Measurements from ENCODE around the gene ENO4. TPM values are rescaled to one million over a fixed set of nuclear protein-coding genes. Genes with fewer than 3 reads are reported as not detected.

The ENO4 gene
- total RNA-seq, 1 donor from 2014 or later = 0.37 TPM

DNA sequence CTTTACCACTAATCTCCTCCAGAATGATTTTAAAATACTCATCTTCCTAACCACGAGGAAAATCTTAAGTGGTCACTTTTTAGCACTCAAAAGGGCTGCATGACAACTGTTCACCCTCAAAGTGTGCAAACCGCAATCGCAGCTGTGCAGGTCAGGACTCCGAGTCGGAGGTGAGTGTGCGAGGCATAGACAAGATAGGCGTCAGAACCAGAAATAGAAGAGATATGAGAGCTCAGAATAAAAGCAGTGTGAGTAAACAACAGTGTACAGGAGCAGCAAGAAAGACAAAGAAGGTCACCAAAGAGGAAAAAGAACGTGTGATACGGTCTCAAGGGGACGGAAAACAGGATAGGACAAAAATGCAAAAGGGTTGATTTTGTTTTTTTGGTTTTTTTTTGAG is 17.5 kb upstream of the ENO4 start:
- Mint-ChIP-seq H3K4me1 (peaks cover 28% of the 10 kb centered on the region), H3K36me3 (ENCODE audit: low read depth) (no peaks in the 10 kb centered on the region), H3K9me3 (no peaks in the 10 kb centered on the region), H3K4me3 (no peak overlapping the region), H3K27ac (ENCODE audit: unreplicated experiment) (no peak overlapping the region), H3K27me3 (ENCODE audit: low read depth) (peaks cover 46% of the 10 kb centered on the region)
- TF ChIP-seq, protein P1, sequence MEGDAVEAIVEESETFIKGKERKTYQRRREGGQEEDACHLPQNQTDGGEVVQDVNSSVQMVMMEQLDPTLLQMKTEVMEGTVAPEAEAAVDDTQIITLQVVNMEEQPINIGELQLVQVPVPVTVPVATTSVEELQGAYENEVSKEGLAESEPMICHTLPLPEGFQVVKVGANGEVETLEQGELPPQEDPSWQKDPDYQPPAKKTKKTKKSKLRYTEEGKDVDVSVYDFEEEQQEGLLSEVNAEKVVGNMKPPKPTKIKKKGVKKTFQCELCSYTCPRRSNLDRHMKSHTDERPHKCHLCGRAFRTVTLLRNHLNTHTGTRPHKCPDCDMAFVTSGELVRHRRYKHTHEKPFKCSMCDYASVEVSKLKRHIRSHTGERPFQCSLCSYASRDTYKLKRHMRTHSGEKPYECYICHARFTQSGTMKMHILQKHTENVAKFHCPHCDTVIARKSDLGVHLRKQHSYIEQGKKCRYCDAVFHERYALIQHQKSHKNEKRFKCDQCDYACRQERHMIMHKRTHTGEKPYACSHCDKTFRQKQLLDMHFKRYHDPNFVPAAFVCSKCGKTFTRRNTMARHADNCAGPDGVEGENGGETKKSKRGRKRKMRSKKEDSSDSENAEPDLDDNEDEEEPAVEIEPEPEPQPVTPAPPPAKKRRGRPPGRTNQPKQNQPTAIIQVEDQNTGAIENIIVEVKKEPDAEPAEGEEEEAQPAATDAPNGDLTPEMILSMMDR (conservative IDR thresholded peaks at IDR 0.05) = no peak
- DNase-seq (ENCODE audit: low read depth, low spot score) = no peak

DNA sequence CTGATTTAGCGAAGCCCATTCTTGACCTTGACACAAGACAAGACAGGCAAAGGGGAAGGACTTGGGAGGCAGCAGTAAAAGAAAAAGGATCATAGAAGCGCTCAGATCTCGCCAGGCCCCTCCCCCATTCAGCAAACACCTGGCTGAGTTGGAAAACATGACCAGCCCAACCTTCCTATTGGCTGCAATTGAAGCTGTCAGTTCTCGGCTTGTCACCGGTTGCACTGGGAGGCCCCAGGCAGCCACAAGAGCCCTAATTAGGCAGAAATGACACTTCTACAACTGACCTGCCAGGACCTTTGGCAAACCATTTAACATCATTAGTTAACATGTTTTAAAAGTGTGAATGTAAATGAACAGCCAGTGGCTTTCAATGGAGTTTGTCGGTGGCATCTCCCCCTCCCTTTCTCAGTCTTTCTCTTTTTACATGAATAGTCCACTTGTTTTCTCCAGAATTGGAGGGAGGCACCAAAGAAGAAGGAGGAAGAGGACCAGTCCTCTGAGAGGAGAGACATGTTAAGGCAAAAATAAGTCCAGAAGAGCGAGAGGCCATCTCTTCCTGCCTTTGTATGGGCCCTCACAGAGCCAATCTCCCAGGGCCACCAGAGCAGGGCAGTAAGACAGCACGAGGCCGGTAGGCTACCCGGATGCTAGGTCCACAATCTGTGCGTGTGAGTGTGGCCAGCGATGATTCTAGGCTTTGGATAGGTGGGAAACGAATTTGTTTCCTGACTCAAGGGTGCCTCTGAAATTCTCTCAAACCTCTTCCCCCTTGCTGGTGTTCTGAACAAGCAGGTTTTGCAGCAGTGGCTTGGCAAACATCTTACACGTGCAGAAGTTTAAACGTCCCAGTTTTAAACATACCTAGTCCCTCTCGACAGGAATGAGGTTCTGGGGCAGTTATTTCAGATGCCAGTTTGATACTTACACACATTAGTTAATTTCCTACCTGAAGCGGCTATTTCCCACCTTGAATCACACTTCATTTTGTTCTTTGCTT is 15.0 kb upstream of the ENO4 start:
- H3K27ac Mint-ChIP-seq (ENCODE audit: unreplicated experiment) = no peak overlapping the region
- peaks cover 52% of the 10 kb centered on the region for H3K27me3 Mint-ChIP-seq (ENCODE audit: low read depth)
- TF ChIP-seq, protein P1 (conservative IDR thresholded peaks at IDR 0.05) = no peak
- H3K36me3 Mint-ChIP-seq (ENCODE audit: low read depth) = no peaks in the 10 kb centered on the region
- no peak overlapping the region for H3K4me3 Mint-ChIP-seq
- no peaks in the 10 kb centered on the region for H3K9me3 Mint-ChIP-seq
- DNase-seq (ENCODE audit: low read depth, low spot score) = no peak
- peaks cover 29% of the 10 kb centered on the region for H3K4me1 Mint-ChIP-seq

DNA sequence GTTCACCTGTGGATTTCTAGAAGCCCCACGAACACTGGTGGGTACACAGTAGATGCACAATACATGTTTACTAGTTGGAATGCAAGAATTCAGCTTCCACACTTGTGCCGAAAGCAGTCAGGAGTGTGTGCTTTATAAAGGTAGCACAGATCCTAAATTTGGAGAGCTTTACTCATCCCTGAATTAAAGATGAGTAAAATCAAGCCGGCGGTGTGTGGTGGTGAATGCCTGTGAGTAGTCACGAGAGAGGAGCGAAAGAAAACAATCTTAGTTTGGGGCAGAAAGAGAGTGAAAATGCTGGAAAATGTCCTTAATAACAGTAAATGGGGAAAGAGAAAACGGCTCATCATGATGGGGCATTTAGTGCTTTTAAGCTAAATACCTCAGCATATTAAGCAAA is 13.6 kb upstream of the ENO4 start:
- no peak overlapping the region for H3K4me3 Mint-ChIP-seq
- TF ChIP-seq, protein P1 (conservative IDR thresholded peaks at IDR 0.05) = no peak
- no peaks in the 10 kb centered on the region for H3K36me3 Mint-ChIP-seq (ENCODE audit: low read depth)
- DNase-seq (ENCODE audit: low read depth, low spot score) = no peak
- H3K27ac Mint-ChIP-seq (ENCODE audit: unreplicated experiment) = no peak overlapping the region
- peaks cover 53% of the 10 kb centered on the region for H3K27me3 Mint-ChIP-seq (ENCODE audit: low read depth)
- H3K4me1 Mint-ChIP-seq = peaks cover 29% of the 10 kb centered on the region
- no peaks in the 10 kb centered on the region for H3K9me3 Mint-ChIP-seq

DNA sequence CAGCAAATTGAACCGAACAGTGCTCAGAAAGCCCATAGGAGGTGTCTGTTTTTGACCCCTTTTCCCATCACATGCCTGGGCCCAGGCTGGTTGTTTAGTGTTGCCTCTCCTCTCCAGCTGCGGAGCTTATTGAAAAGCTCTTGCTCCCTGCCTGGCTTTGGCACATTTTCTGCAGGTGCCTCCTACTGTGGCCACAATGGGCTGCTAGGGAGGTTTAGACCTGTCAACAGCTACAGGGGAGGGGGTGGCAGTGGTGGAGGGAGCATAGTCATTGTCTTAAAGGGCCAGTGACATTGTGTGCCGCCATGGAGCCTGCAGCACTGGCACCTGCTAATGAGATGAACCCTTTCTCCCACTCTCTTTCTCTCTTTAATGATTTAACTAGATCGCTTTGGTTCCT is 13.2 kb upstream of the ENO4 start:
- no peak overlapping the region for H3K4me3 Mint-ChIP-seq
- H3K9me3 Mint-ChIP-seq = no peaks in the 10 kb centered on the region
- H3K36me3 Mint-ChIP-seq (ENCODE audit: low read depth) = no peaks in the 10 kb centered on the region
- H3K27me3 Mint-ChIP-seq (ENCODE audit: low read depth) = peaks cover 56% of the 10 kb centered on the region
- no peak overlapping the region for H3K27ac Mint-ChIP-seq (ENCODE audit: unreplicated experiment)
- DNase-seq (ENCODE audit: low read depth, low spot score) = no peak
- H3K4me1 Mint-ChIP-seq = peaks cover 29% of the 10 kb centered on the region
- TF ChIP-seq, protein P1 (conservative IDR thresholded peaks at IDR 0.05) = no peak

DNA sequence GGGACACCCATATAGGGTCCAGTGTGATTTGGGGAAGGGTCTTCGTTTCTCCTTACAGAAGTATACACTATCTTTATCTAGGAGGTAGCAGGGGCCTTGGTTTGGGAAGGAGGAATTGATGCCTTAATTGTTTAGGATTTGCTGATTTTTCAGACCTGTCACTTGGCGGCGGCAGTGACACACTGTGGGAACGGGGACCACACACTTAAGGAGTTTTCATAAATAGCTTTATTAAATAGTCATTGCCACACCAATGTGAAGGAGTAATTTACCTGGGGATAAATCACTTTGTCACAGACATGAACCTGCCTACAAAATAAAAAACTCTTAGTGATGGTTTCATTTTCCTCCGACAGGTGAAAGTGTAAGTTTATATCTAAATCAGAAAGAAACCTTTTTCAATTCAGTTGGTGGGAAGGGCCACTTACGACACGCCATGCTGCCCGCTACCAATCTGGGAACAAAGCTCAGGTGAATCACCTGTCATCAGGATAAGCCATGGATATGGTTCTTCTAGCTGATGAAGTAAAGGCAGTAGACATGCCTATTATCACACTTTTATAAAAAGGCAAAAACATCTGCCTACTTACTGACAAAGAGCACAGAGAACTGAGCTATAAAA is 12.3 kb upstream of the ENO4 start:
- DNase-seq (ENCODE audit: low read depth, low spot score) = no peak
- H3K27me3 Mint-ChIP-seq (ENCODE audit: low read depth) = peaks cover 50% of the 10 kb centered on the region
- H3K9me3 Mint-ChIP-seq = no peaks in the 10 kb centered on the region
- peaks cover 29% of the 10 kb centered on the region for H3K4me1 Mint-ChIP-seq
- no peak overlapping the region for H3K27ac Mint-ChIP-seq (ENCODE audit: unreplicated experiment)
- no peaks in the 10 kb centered on the region for H3K36me3 Mint-ChIP-seq (ENCODE audit: low read depth)
- TF ChIP-seq, protein P1 (conservative IDR thresholded peaks at IDR 0.05) = peak; percentile 6
- H3K4me3 Mint-ChIP-seq = no peak overlapping the region
